SK-N-MC (cell line): ENCODE data around the gene KRT35.

Experiments used
- EZH2 ChIP-seq: fragments of 200-600 bp; sonication (generic); IDR thresholded peaks from one replicate; pipeline ENCODE4 v1.6.1; 2017; ENCODE audit warnings: antibody characterized with exemption
- POLR2AphosphoS5 ChIP-seq: IDR thresholded peaks from 2 replicates; pipeline ENCODE4 v1.6.1; 2012; ENCODE audit warnings: mild to moderate bottlenecking, low read depth, low read length, borderline replicate concordance

DNA sequence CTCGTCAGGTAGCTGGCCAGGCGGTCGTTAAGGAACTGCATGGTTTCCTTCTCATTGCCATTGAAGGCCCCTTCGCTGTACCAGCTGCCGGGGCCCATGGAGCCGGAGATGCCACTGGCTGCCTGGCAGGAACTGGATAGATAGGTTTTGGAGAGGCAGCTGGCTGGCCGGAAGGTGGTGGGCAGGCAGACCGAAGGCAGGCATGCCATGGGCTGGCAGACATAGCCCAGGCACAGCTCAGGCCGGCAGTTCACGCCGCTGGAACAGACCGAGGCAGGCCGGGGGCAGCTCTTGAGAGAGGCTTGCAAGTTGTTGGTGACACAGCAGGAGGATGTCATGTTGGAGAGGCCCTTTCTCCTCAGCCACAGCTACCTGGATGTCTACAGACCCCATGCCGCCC, 14.0 kb downstream of the KRT35 start, which contains the start of gene KRT32:
- TF ChIP-seq POLR2AphosphoS5 (no peak), EZH2 (no peak)
